ENCODE data around the gene FGF22.
"Not testable (repeated sequence)": the region's sequence is repeated elsewhere in the genome, so short reads cannot be mapped to it uniquely, and the experiment has no call there.

Gene FGF22

GRCh38 chr19:615619-616018 is 24.1 kb upstream of the FGF22 start:
- Mint-ChIP-seq H3K27me3 (peaks cover 9% of the 10 kb centered on the region), H3K36me3 (peaks cover 47% of the 10 kb centered on the region), H3K9me3 (no peaks in the 10 kb centered on the region), H3K4me3 (no peak overlapping the region), H3K4me1 (peaks cover 27% of the 10 kb centered on the region), H3K27ac (no peak overlapping the region)
- no peak for ATAC-seq

GRCh38 chr19:616062-616700 is 23.5 kb upstream of the FGF22 start:
- no peak overlapping the region for H3K27ac Mint-ChIP-seq
- no peak overlapping the region for H3K4me3 Mint-ChIP-seq
- peaks cover 49% of the 10 kb centered on the region for H3K36me3 Mint-ChIP-seq
- H3K9me3 Mint-ChIP-seq, result no peaks in the 10 kb centered on the region
- ATAC-seq, result no peak
- peaks cover 9% of the 10 kb centered on the region for H3K27me3 Mint-ChIP-seq
- peaks cover 22% of the 10 kb centered on the region for H3K4me1 Mint-ChIP-seq

- Mint-ChIP-seq H3K4me1 (peaks cover 14% of the 10 kb centered on the region), H3K9me3 (no peaks in the 10 kb centered on the region), H3K4me3 (peak overlapping the region; percentile 47), H3K27me3 (peaks cover 9% of the 10 kb centered on the region), H3K27ac (no peak overlapping the region), H3K36me3 (peaks cover 49% of the 10 kb centered on the region)
- peak; percentile 4 for ATAC-seq
These were observed 22.7 kb upstream of the FGF22 start for GRCh38 chr19:616747-617526.

GRCh38 chr19:617551-618246 is 22.0 kb upstream of the FGF22 start:
- Mint-ChIP-seq H3K27me3 (peaks cover 9% of the 10 kb centered on the region), H3K36me3 (peaks cover 49% of the 10 kb centered on the region), H3K4me3 (no peak overlapping the region), H3K27ac (no peak overlapping the region), H3K9me3 (no peaks in the 10 kb centered on the region), H3K4me1 (peaks cover 14% of the 10 kb centered on the region)
- no peak for ATAC-seq

GRCh38 chr19:618247-618619 is 21.4 kb upstream of the FGF22 start:
- Mint-ChIP-seq H3K36me3 (peaks cover 46% of the 10 kb centered on the region), H3K9me3 (no peaks in the 10 kb centered on the region), H3K27ac (peak overlapping the region; percentile 19), H3K4me1 (peaks cover 14% of the 10 kb centered on the region), H3K4me3 (no peak overlapping the region), H3K27me3 (peaks cover 9% of the 10 kb centered on the region)
- no peak for ATAC-seq

GRCh38 chr19:618674-619285 is 20.9 kb upstream of the FGF22 start:
- Mint-ChIP-seq H3K27ac (peak overlapping the region; percentile 19), H3K9me3 (no peaks in the 10 kb centered on the region), H3K4me3 (no peak overlapping the region), H3K36me3 (peaks cover 51% of the 10 kb centered on the region), H3K4me1 (peaks cover 14% of the 10 kb centered on the region), H3K27me3 (peaks cover 9% of the 10 kb centered on the region)
- no peak for ATAC-seq

- Mint-ChIP-seq H3K27me3 (peaks cover 3% of the 10 kb centered on the region), H3K9me3 (no peaks in the 10 kb centered on the region), H3K36me3 (peaks cover 46% of the 10 kb centered on the region), H3K4me1 (peaks cover 14% of the 10 kb centered on the region), H3K27ac (no peak overlapping the region), H3K4me3 (no peak overlapping the region)
- ATAC-seq, result no peak
These were observed 20.2 kb upstream of the FGF22 start for GRCh38 chr19:619286-620002.

- Mint-ChIP-seq H3K9me3 (no peaks in the 10 kb centered on the region), H3K4me1 (peaks cover 14% of the 10 kb centered on the region), H3K27ac (no peak overlapping the region), H3K4me3 (no peak overlapping the region), H3K27me3 (no peaks in the 10 kb centered on the region), H3K36me3 (peaks cover 46% of the 10 kb centered on the region)
- ATAC-seq, result peak; percentile 6
These were observed 19.4 kb upstream of the FGF22 start for GRCh38 chr19:620166-620862.

- not testable (repeated sequence) for ATAC-seq, H3K27ac Mint-ChIP-seq, H3K9me3 Mint-ChIP-seq, H3K4me3 Mint-ChIP-seq, H3K27me3 Mint-ChIP-seq
- peaks cover 14% of the 10 kb centered on the region for H3K4me1 Mint-ChIP-seq
- peaks cover 52% of the 10 kb centered on the region for H3K36me3 Mint-ChIP-seq
These were observed 18.5 kb upstream of the FGF22 start for GRCh38 chr19:621191-621590.

GRCh38 chr19:621819-622218 is 17.9 kb upstream of the FGF22 start:
- Mint-ChIP-seq H3K27ac (no peak overlapping the region), H3K36me3 (peaks cover 51% of the 10 kb centered on the region)

GRCh38 chr19:622666-623065 is 17.0 kb upstream of the FGF22 start:
- Mint-ChIP-seq H3K27ac (no peak overlapping the region), H3K4me1 (peaks cover 4% of the 10 kb centered on the region), H3K4me3 (no peak overlapping the region), H3K36me3 (peaks cover 42% of the 10 kb centered on the region), H3K27me3 (no peaks in the 10 kb centered on the region), H3K9me3 (no peaks in the 10 kb centered on the region)
- no peak for ATAC-seq

More at GRCh38 chr19:621819-622218, 17.9 kb upstream of the FGF22 start:
- peaks cover 13% of the 10 kb centered on the region for H3K4me1 Mint-ChIP-seq
- no peak overlapping the region for H3K4me3 Mint-ChIP-seq
- no peak for ATAC-seq
- H3K27me3 Mint-ChIP-seq, result no peaks in the 10 kb centered on the region
- no peaks in the 10 kb centered on the region for H3K9me3 Mint-ChIP-seq

GRCh38 chr19:623175-623916 is 16.3 kb upstream of the FGF22 start:
- Mint-ChIP-seq H3K4me1 (peaks cover 4% of the 10 kb centered on the region), H3K9me3 (no peaks in the 10 kb centered on the region), H3K27ac (no peak overlapping the region), H3K27me3 (no peaks in the 10 kb centered on the region), H3K36me3 (peaks cover 40% of the 10 kb centered on the region), H3K4me3 (no peak overlapping the region)
- ATAC-seq, result no peak

- no peak for ATAC-seq
- peaks cover 40% of the 10 kb centered on the region for H3K36me3 Mint-ChIP-seq
These were observed 15.7 kb upstream of the FGF22 start for GRCh38 chr19:623974-624373.

More at GRCh38 chr19:623974-624373, 15.7 kb upstream of the FGF22 start:
- H3K4me3 Mint-ChIP-seq, result no peak overlapping the region
- H3K9me3 Mint-ChIP-seq, result no peaks in the 10 kb centered on the region
- H3K27ac Mint-ChIP-seq, result no peak overlapping the region
- peaks cover 6% of the 10 kb centered on the region for H3K4me1 Mint-ChIP-seq
- H3K27me3 Mint-ChIP-seq, result no peaks in the 10 kb centered on the region

All from stimulated activated memory B cell treated with anti-CD40 and anti-IgM and Interleukin-4, amounts not matched to agents 10 μg/mL and 1 μg/mL and 100 μg/mL, for 72 hours (primary cell).